ENCODE data around the gene ZNF408. TPM values are rescaled to one million over a fixed set of nuclear protein-coding genes. Genes with fewer than 3 reads are reported as not detected.
A peak's percentile ranks its signal among the peaks of the same experiment; 100 is the strongest.
"Not testable (repeated sequence)": the region's sequence is repeated elsewhere in the genome, so short reads cannot be mapped to it uniquely, and the experiment has no call there.

The ZNF408 gene
- total RNA-seq, 2 experiments from 2014 or later: 12.6 to 15.0 TPM

- H3K9me3 Mint-ChIP-seq (ENCODE audit: low read depth): no peaks in the 10 kb centered on the region
- H3K4me3 Mint-ChIP-seq: no peak overlapping the region
- no peak for DNase-seq
Measured at GRCh38 chr11:46669711-46670139, 31.1 kb upstream of the ZNF408 start.

GRCh38 chr11:46670521-46670920 is 30.3 kb upstream of the ZNF408 start:
- not testable (repeated sequence) for DNase-seq; H3K9me3 Mint-ChIP-seq (ENCODE audit: low read depth); H3K27me3 Mint-ChIP-seq; H3K4me3 Mint-ChIP-seq
- CTCF ChIA-PET: interaction anchor here (0.7 to 2.1 kb wide), 12 partner anchors 9 to 318 kb away, joined by 3 to 11 read pairs (median 3); partner anchors contain the start of genes ARHGAP1, ATG13, HARBI1 and ZNF408
- ATAC-seq: peak; percentile 4
- peak overlapping the region; percentile 93 for H3K27ac Mint-ChIP-seq
- peaks cover 47% of the 10 kb centered on the region for H3K4me1 Mint-ChIP-seq
- H3K36me3 Mint-ChIP-seq: peaks cover 34% of the 10 kb centered on the region

More at GRCh38 chr11:46669711-46670139, 31.1 kb upstream of the ZNF408 start:
- CTCF ChIA-PET: interaction anchor here (0.9 to 2.0 kb wide), 4 partner anchors 9 to 115 kb away, joined by 3 to 8 read pairs (median 4); partner anchors contain the start of genes ARHGAP1 and ZNF408
- Mint-ChIP-seq H3K4me1 (peaks cover 39% of the 10 kb centered on the region), H3K27me3 (no peaks in the 10 kb centered on the region), H3K27ac (peak overlapping the region; percentile 68), H3K36me3 (peaks cover 34% of the 10 kb centered on the region)
- no peak for ATAC-seq

GRCh38 chr11:46671958-46672315 is 28.9 kb upstream of the ZNF408 start:
- Mint-ChIP-seq H3K9me3 (ENCODE audit: low read depth) (no peaks in the 10 kb centered on the region), H3K27ac (peak overlapping the region; percentile 93), H3K4me3 (no peak overlapping the region), H3K27me3 (no peaks in the 10 kb centered on the region), H3K36me3 (peaks cover 28% of the 10 kb centered on the region), H3K4me1 (peaks cover 57% of the 10 kb centered on the region)
- DNase-seq (no peak), ATAC-seq (no peak)
- CTCF ChIA-PET: interaction anchor here (0.5 to 2.1 kb wide), 4 partner anchors 10 to 85 kb away, joined by 3 to 11 read pairs (median 7); partner anchors contain the start of genes ATG13 and HARBI1

GRCh38 chr11:46672381-46672839 is 28.4 kb upstream of the ZNF408 start:
- no peak overlapping the region for H3K4me3 Mint-ChIP-seq
- H3K9me3 Mint-ChIP-seq (ENCODE audit: low read depth): no peaks in the 10 kb centered on the region
- H3K4me1 Mint-ChIP-seq: peaks cover 59% of the 10 kb centered on the region
- peaks cover 30% of the 10 kb centered on the region for H3K36me3 Mint-ChIP-seq
- H3K27me3 Mint-ChIP-seq: no peaks in the 10 kb centered on the region
- H3K27ac Mint-ChIP-seq: peak overlapping the region; percentile 93
- ATAC-seq: no peak
- CTCF ChIA-PET: interaction anchor here (0.5 to 2.1 kb wide), 2 partner anchors 10 to 85 kb away, joined by 3 to 9 read pairs; no protein-coding TSS in a partner anchor
- no peak for DNase-seq

- ATAC-seq: no peak
- Mint-ChIP-seq H3K36me3 (peaks cover 26% of the 10 kb centered on the region), H3K9me3 (ENCODE audit: low read depth) (no peaks in the 10 kb centered on the region), H3K4me1 (peaks cover 59% of the 10 kb centered on the region), H3K27me3 (no peaks in the 10 kb centered on the region), H3K4me3 (no peak overlapping the region), H3K27ac (peak overlapping the region; percentile 81)
- CTCF ChIA-PET: interaction anchor here (1.3 kb wide), 1 partner anchor 11 kb away, joined by 3 read pairs; no protein-coding TSS in a partner anchor
- DNase-seq: no peak
Measured at GRCh38 chr11:46673713-46674462, 26.9 kb upstream of the ZNF408 start.

GRCh38 chr11:46674463-46675287 is 26.2 kb upstream of the ZNF408 start:
- peak; percentile 46 for DNase-seq
- H3K27me3 Mint-ChIP-seq: no peaks in the 10 kb centered on the region
- H3K4me1 Mint-ChIP-seq: peaks cover 55% of the 10 kb centered on the region
- no peak for ATAC-seq
- CTCF ChIA-PET: interaction anchor here (1.3 kb wide), 1 partner anchor 12 kb away, joined by 3 read pairs; no protein-coding TSS in a partner anchor
- H3K9me3 Mint-ChIP-seq (ENCODE audit: low read depth): no peaks in the 10 kb centered on the region
- no peak overlapping the region for H3K4me3 Mint-ChIP-seq
- H3K36me3 Mint-ChIP-seq: peaks cover 21% of the 10 kb centered on the region
- H3K27ac Mint-ChIP-seq: peak overlapping the region; percentile 81

- H3K36me3 Mint-ChIP-seq: peaks cover 17% of the 10 kb centered on the region
- CTCF ChIA-PET: interaction anchor here (1.3 kb wide), 1 partner anchor 12 kb away, joined by 3 read pairs; no protein-coding TSS in a partner anchor
- H3K9me3 Mint-ChIP-seq (ENCODE audit: low read depth): no peaks in the 10 kb centered on the region
- DNase-seq (no peak), ATAC-seq (no peak)
- H3K27me3 Mint-ChIP-seq: no peaks in the 10 kb centered on the region
- peaks cover 49% of the 10 kb centered on the region for H3K4me1 Mint-ChIP-seq
- peak overlapping the region; percentile 81 for H3K27ac Mint-ChIP-seq
- no peak overlapping the region for H3K4me3 Mint-ChIP-seq
Measured at GRCh38 chr11:46675288-46675851, 25.5 kb upstream of the ZNF408 start.

GRCh38 chr11:46675949-46676348 is 24.9 kb upstream of the ZNF408 start:
- ATAC-seq (no peak), DNase-seq (no peak)
- Mint-ChIP-seq H3K27ac (no peak overlapping the region), H3K9me3 (ENCODE audit: low read depth) (no peaks in the 10 kb centered on the region), H3K4me1 (peaks cover 44% of the 10 kb centered on the region), H3K27me3 (no peaks in the 10 kb centered on the region), H3K4me3 (no peak overlapping the region), H3K36me3 (peaks cover 19% of the 10 kb centered on the region)
- CTCF ChIA-PET: no interaction called here

GRCh38 chr11:46676436-46677158 is 24.2 kb upstream of the ZNF408 start:
- CTCF ChIA-PET: no interaction called here
- H3K4me1 Mint-ChIP-seq: peaks cover 38% of the 10 kb centered on the region

GRCh38 chr11:46677169-46677568 is 23.7 kb upstream of the ZNF408 start:
- Mint-ChIP-seq H3K27me3 (no peaks in the 10 kb centered on the region), H3K4me1 (peaks cover 32% of the 10 kb centered on the region), H3K27ac (peak overlapping the region; percentile 66), H3K4me3 (no peak overlapping the region), H3K36me3 (peaks cover 16% of the 10 kb centered on the region), H3K9me3 (ENCODE audit: low read depth) (no peaks in the 10 kb centered on the region)
- ATAC-seq (no peak), DNase-seq (no peak)
- CTCF ChIA-PET: no interaction called here

More at GRCh38 chr11:46676436-46677158, 24.2 kb upstream of the ZNF408 start:
- H3K4me3 Mint-ChIP-seq: no peak overlapping the region
- H3K27me3 Mint-ChIP-seq: no peaks in the 10 kb centered on the region
- no peaks in the 10 kb centered on the region for H3K9me3 Mint-ChIP-seq (ENCODE audit: low read depth)
- H3K36me3 Mint-ChIP-seq: peaks cover 18% of the 10 kb centered on the region
- no peak for DNase-seq
- peak overlapping the region; percentile 66 for H3K27ac Mint-ChIP-seq
- no peak for ATAC-seq

GRCh38 chr11:46677991-46678740 is 22.7 kb upstream of the ZNF408 start:
- Mint-ChIP-seq H3K4me3 (no peak overlapping the region), H3K27me3 (no peaks in the 10 kb centered on the region), H3K27ac (no peak overlapping the region), H3K36me3 (peaks cover 10% of the 10 kb centered on the region), H3K9me3 (ENCODE audit: low read depth) (no peaks in the 10 kb centered on the region), H3K4me1 (peaks cover 26% of the 10 kb centered on the region)
- CTCF ChIA-PET: interaction anchor here (0.6 to 1.7 kb wide), 2 partner anchors 9 to 44 kb away, joined by 3 read pairs; no protein-coding TSS in a partner anchor
- DNase-seq (no peak), ATAC-seq (peak; percentile 28)

- no peak for DNase-seq
- CTCF ChIA-PET: interaction anchor here (1.7 kb wide), 1 partner anchor 9 kb away, joined by 3 read pairs; no protein-coding TSS in a partner anchor
Measured at GRCh38 chr11:46678741-46679130, 22.1 kb upstream of the ZNF408 start.

More at GRCh38 chr11:46678741-46679130, 22.1 kb upstream of the ZNF408 start:
- Mint-ChIP-seq H3K9me3 (ENCODE audit: low read depth) (no peaks in the 10 kb centered on the region), H3K27ac (no peak overlapping the region), H3K4me3 (no peak overlapping the region), H3K4me1 (peaks cover 26% of the 10 kb centered on the region), H3K36me3 (peaks cover 8% of the 10 kb centered on the region), H3K27me3 (no peaks in the 10 kb centered on the region)
- no peak for ATAC-seq
